MM.1S (cell line): ENCODE results near the gene CASZ1.

ENCODE experiments used
- DNase-seq: peaks from one replicate; pipeline ENCODE4 v3.0.0-alpha.2; 2015
- H2AFZ ChIP-seq: fragments of 300-600 bp; sonication (generic); 2 replicates; pipeline ENCODE4 v1.6.0; 2016; ENCODE audit warnings: antibody characterized with exemption, low read length
- H3F3A ChIP-seq: fragments of 300-600 bp; sonication (generic); 2 replicates; pipeline ENCODE4 v1.6.1; 2016; ENCODE audit warnings: mild to moderate bottlenecking, antibody characterized with exemption, low read length, moderate library complexity, mixed read lengths; ENCODE audit not compliant: insufficient read depth
- H3K27ac ChIP-seq: fragments of 300-600 bp; sonication (generic); 2 replicates; pipeline ENCODE4 v1.5.1; 2016; ENCODE audit warnings: mild to moderate bottlenecking, low read length
- H3K27me3 ChIP-seq: fragments of 300-600 bp; sonication (generic); replicated peaks from 2 replicates; pipeline ENCODE4 v1.6.0; 2016; ENCODE audit warnings: low read length; ENCODE audit not compliant: insufficient read depth
- H3K36me3 ChIP-seq: fragments of 300-600 bp; sonication (generic); replicated peaks from 2 replicates; pipeline ENCODE4 v1.6.1; 2016; ENCODE audit warnings: mild to moderate bottlenecking, low read length, mixed read lengths; ENCODE audit not compliant: insufficient read depth
- H3K4me1 ChIP-seq: fragments of 300-600 bp; sonication (generic); 2 replicates; pipeline ENCODE4 v1.6.1; 2016; ENCODE audit warnings: low read length, mixed read lengths
- H3K4me2 ChIP-seq: fragments of 300-600 bp; sonication (generic); 2 replicates; pipeline ENCODE4 v1.6.0; 2016; ENCODE audit warnings: low read depth, low read length
- H3K4me3 ChIP-seq: fragments of 300-600 bp; sonication (generic); 2 replicates; pipeline ENCODE4 v1.5.1; 2016; ENCODE audit warnings: low read length, mixed read lengths
- H3K79me2 ChIP-seq: fragments of 300-600 bp; sonication (generic); 2 replicates; pipeline ENCODE4 v1.6.1; 2016; ENCODE audit warnings: mixed run types, low read length, mixed read lengths
- H3K9ac ChIP-seq: fragments of 300-600 bp; sonication (generic); 2 replicates; pipeline ENCODE4 v1.6.1; 2016; ENCODE audit warnings: low read length, mixed read lengths
- H3K9me2 ChIP-seq: fragments of 300-600 bp; sonication (generic); replicated peaks from 2 replicates; pipeline ENCODE4 v1.6.1; 2016; ENCODE audit warnings: mild to moderate bottlenecking, low read length, mixed read lengths; ENCODE audit not compliant: insufficient read depth
- H3K9me3 ChIP-seq: fragments of 300-600 bp; sonication (generic); replicated peaks from 2 replicates; pipeline ENCODE4 v1.6.1; 2016; ENCODE audit warnings: mild to moderate bottlenecking, low read length, mixed read lengths; ENCODE audit not compliant: insufficient read depth
- H4K20me1 ChIP-seq: fragments of 300-600 bp; sonication (generic); 2 replicates; pipeline ENCODE4 v1.6.1; 2016; ENCODE audit warnings: mild to moderate bottlenecking, low read length, moderate library complexity, mixed read lengths; ENCODE audit not compliant: insufficient read depth
- EZH2 ChIP-seq: fragments of 300-600 bp; sonication (generic); optimal IDR thresholded peaks from 2 replicates; pipeline ENCODE3; 2017; ENCODE audit warnings: low read depth, mild to moderate bottlenecking, antibody characterized with exemption, low read length, mixed read lengths
- EZH2phosphoT487 ChIP-seq: fragments of 300-600 bp; sonication (generic); IDR thresholded peaks from 2 replicates; pipeline ENCODE4 v1.6.1; 2018; ENCODE audit warnings: antibody characterized with exemption, low read length
- TF ChIP-seq, protein P1 (sequence below): fragments of 300-600 bp; sonication (generic); IDR thresholded peaks from 2 replicates; pipeline ENCODE4 v1.5.1; 2016; ENCODE audit warnings: antibody characterized with exemption, low read length, mixed read lengths

CASZ1 gene

DNA sequence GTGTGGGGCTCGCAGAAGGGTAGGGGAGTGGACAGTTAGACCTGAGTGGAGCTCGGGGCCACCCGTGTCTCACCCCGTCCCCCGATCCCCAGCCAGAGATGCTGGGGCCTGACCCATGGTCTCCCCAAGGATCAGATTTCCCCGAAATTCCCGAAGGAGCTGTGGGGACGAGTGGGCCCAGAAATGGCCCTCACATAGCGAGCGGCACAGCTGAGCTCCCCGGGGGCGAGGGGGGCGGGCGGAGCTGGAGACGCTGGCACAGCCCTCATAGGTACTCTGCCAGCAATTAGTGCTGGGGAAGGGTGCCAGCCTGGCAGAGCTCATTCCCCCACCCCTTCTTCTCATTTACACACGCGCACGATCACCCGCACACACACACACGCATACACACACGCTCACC lies 9.2 kb downstream of the CASZ1 start:
- TF ChIP-seq EZH2phosphoT487 (no peak), EZH2 (no peak)
- TF ChIP-seq, protein P1, sequence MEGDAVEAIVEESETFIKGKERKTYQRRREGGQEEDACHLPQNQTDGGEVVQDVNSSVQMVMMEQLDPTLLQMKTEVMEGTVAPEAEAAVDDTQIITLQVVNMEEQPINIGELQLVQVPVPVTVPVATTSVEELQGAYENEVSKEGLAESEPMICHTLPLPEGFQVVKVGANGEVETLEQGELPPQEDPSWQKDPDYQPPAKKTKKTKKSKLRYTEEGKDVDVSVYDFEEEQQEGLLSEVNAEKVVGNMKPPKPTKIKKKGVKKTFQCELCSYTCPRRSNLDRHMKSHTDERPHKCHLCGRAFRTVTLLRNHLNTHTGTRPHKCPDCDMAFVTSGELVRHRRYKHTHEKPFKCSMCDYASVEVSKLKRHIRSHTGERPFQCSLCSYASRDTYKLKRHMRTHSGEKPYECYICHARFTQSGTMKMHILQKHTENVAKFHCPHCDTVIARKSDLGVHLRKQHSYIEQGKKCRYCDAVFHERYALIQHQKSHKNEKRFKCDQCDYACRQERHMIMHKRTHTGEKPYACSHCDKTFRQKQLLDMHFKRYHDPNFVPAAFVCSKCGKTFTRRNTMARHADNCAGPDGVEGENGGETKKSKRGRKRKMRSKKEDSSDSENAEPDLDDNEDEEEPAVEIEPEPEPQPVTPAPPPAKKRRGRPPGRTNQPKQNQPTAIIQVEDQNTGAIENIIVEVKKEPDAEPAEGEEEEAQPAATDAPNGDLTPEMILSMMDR, result no peak
- Histone ChIP-seq H3K4me2 (no peak overlapping the region), H3K27ac (no peak overlapping the region), H3K79me2 (no peaks in the 10 kb centered on the region), H4K20me1 (no peaks in the 10 kb centered on the region), H3K9me2 (no peaks in the 10 kb centered on the region), H3F3A (no peaks in the 10 kb centered on the region), H3K4me3 (no peak overlapping the region), H3K9ac (no peak overlapping the region), H3K27me3 (peaks cover 97% of the 10 kb centered on the region), H3K36me3 (no peaks in the 10 kb centered on the region), H2AFZ (no peak overlapping the region), H3K4me1 (no peaks in the 10 kb centered on the region), H3K9me3 (no peaks in the 10 kb centered on the region)
- no peak for DNase-seq

DNA sequence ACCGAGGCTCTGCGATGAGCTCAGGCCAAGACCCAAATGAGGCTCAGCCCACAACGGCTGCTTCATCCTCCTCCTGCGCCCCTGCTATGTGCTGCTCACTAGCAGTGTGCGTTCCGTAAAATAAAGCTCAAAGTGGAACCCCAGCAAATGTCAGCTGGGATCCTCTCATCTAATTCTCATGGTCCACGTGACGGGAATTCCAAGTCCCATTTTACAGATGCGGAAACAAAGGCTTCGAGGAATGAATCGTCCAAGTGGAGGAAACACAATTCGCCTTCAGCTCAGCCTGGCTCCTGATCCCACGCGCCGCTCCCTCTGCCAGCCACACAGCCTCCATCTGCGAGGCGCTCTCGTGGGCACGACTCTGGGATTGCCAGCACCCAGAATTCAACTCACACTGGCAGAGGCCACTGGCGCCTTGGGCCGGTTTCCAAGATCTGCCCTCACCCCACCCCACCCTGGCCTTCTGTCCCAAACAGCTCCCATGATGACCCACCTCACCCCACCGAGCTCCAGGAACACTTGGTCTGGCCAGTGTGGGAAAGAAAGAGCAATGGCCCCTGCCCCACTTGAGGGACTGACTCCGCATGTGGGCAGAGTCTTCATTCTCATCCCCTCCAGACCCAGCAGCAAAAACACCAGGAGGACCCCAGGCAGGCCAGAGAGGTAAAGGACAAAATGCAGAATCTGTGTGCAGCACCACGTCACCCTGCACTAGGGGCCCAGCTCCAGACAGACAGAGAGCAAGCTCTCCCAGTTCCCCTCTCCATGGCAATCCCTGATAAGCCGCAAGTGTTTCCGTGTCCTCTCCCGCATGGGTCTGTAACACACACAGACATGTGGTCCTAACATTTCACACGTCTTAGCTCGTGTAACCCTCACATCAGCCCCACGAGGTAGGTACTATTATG lies 10.5 kb downstream of the CASZ1 start:
- peaks cover 99% of the 10 kb centered on the region for H3K27me3 ChIP-seq

DNA sequence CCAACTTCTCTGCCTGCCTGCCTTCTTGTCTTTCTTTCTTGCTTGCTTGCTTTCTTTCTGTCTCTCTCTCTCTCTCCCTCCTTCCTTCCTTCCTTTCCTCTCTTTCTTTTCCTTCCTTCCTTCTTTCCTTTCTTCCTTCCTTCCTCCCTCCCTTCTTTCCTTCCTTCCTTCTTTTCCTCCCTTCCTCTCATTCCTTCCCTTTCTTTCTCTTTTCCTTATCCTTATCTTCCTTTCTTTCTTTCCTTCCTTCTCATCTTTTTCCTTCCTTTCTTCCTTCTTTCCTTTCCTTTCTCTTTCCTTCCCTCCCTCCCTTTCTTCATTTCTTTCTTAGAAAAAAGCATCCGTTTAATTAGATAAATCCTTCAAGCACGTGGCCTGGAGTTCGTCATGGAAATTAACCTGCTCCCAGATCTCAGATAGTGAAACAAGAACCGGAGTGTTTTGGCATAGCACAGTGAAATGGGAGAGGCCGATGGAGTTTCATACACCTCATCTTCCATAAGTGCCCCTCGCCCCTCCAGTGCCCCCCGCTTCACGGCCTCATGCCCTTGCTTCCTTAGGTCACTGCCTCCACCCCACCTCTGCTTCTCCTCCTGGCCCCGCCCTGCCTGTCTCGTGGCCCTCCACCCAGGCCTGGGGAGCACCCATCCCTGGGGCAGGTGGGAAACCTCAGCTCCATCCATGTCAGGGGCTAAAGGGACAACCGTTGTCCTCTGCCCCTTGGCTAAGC lies 11.3 kb downstream of the CASZ1 start:
- TF ChIP-seq EZH2 (no peak), EZH2phosphoT487 (no peak)
- TF ChIP-seq, protein P1, result no peak
- Histone ChIP-seq H3K9me3 (no peaks in the 10 kb centered on the region), H3K4me2 (no peak overlapping the region), H3K36me3 (no peaks in the 10 kb centered on the region), H3F3A (no peaks in the 10 kb centered on the region), H3K9me2 (no peaks in the 10 kb centered on the region), H3K27ac (no peak overlapping the region), H4K20me1 (no peaks in the 10 kb centered on the region), H3K27me3 (peaks cover 99% of the 10 kb centered on the region), H3K4me1 (no peaks in the 10 kb centered on the region), H2AFZ (no peak overlapping the region), H3K4me3 (no peak overlapping the region), H3K9ac (no peak overlapping the region), H3K79me2 (no peaks in the 10 kb centered on the region)
- no peak for DNase-seq

More for the DNA sequence above, 10.5 kb downstream of the CASZ1 start:
- Histone ChIP-seq H3K9me2 (no peaks in the 10 kb centered on the region), H3K9ac (no peak overlapping the region), H3F3A (no peaks in the 10 kb centered on the region), H2AFZ (no peak overlapping the region), H3K79me2 (no peaks in the 10 kb centered on the region), H3K9me3 (no peaks in the 10 kb centered on the region), H3K36me3 (no peaks in the 10 kb centered on the region), H3K4me1 (no peaks in the 10 kb centered on the region), H3K4me2 (no peak overlapping the region), H3K27ac (no peak overlapping the region), H4K20me1 (no peaks in the 10 kb centered on the region), H3K4me3 (no peak overlapping the region)
- DNase-seq, result no peak
- TF ChIP-seq, protein P1, result no peak
- TF ChIP-seq EZH2phosphoT487, result no peak
- no peak for TF ChIP-seq EZH2
